Adrenal gland (tissue), 12 donors: ENCODE data around the gene ZFP36L1. TPM values are rescaled to one million over a fixed set of nuclear protein-coding genes. Genes with fewer than 3 reads are reported as not detected.

Experiments used
- DNase-seq, 7 donors: peaks; one replicate each; pipeline ENCODE4 v3.0.0-alpha.2; 2019 to 2020
- H3K27ac ChIP-seq, 5 donors: fragments of 200-600 bp; sonication (generic) in 4 of 5; 1 replicate in 3 of 5; 2 replicates in 2 of 5; pipeline versions ENCODE4 v1.5.1 to v1.8.0; 2016 to 2020; ENCODE audit warnings: mild to moderate bottlenecking in 1 of 5
- H3K27me3 ChIP-seq: fragments of 200-600 bp; 2 replicates; pipeline ENCODE4 v1.8.0; 2021
- H3K36me3 ChIP-seq, 2 donors: fragments of 200-600 bp; replicated peaks in 1 of 2; 1 replicate in 1 of 2; 2 replicates in 1 of 2; pipeline versions ENCODE4 v1.5.1 to v1.8.0; 2018 to 2022
- H3K4me1 ChIP-seq, 2 donors: fragments of 200-600 bp; replicated peaks in 1 of 2; 1 replicate in 1 of 2; 2 replicates in 1 of 2; pipeline versions ENCODE4 v1.5.1 to v1.8.0; 2018 to 2021
- H3K4me3 ChIP-seq, 4 donors: fragments of 200-600 bp; sonication (generic) in 3 of 4; one replicate each; pipeline ENCODE4 v1.5.1; 2016 to 2018
- H3K9me3 ChIP-seq, 3 donors: fragments of 200-600 bp; sonication (generic) in 1 of 3; replicated peaks in 1 of 3; 1 replicate in 2 of 3; 2 replicates in 1 of 3; pipeline versions ENCODE4 v1.5.1 to v1.8.0; 2016 to 2021
- POLR2A ChIP-seq, 2 donors: fragments of 450-650 bp; IDR thresholded peaks; one replicate each; pipeline ENCODE4 v1.6.1; 2017; ENCODE audit warnings: antibody characterized with exemption in 2 of 2, mild to moderate bottlenecking in 2 of 2, moderate library complexity in 1 of 2
- WGBS, 4 donors: extraction: QIAGEN DNeasy Blood & Tissue Kit in 2 of 4; methylation state at CpG; one replicate each; pipeline versions ENCODE4 v1.1.5 to v1.1.7; 2013 to 2017; 5-methylcytosine and 5-hydroxymethylcytosine counted together
- intact Hi-C, 2 donors: fragments of 100-400 bp; cut with DNase I; formaldehyde crosslinking; loops; one replicate each; pipeline versions ENCODE4 v1.14.1 to v1.15.0; 2022 to 2023
- polyA plus RNA-seq, 3 donors: library from polyadenylated mRNA; stranded (reverse); fragments of 200-250 nt in 2 of 3; fragments of 350-450 nt in 1 of 3; fragmentation: Illumina TruSeq in 1 of 3; extraction: RNeasy Lipid Tissue Mini Kit (QIAGEN cat#74804) in 1 of 3; gene quantifications; one replicate each; pipeline ENCODE4 v1.2.3, GENCODE V29; 2013 to 2014
- total RNA-seq, 9 donors: library from RNA; depleted of rRNA in 4 of 9; stranded (reverse); fragments of >200 nt in 4 of 9; fragments of 120-200 nt in 1 of 9; fragmentation: NEBNext Ultra II Directional in 1 of 9; extraction: Animal tissue kit (Norgen Biotek cat#: 25700) in 1 of 9; gene quantifications; one replicate each; pipeline versions ENCODE4 v1.1.0 to v1.2.4, GENCODE V29; 2013 to 2023
- TF ChIP-seq, protein P1 (sequence below), 6 experiments: fragments of 450-650 bp in 4 of 6; fragments of 200-600 bp in 2 of 6; sonication (generic) in 1 of 6; IDR thresholded peaks; 1 replicate in 5 of 6; 2 replicates in 1 of 6; pipeline versions ENCODE4 v1.5.1 to v1.8.0; 2016 to 2021; ENCODE audit warnings: antibody characterized with exemption in 6 of 6, mild to moderate bottlenecking in 2 of 6, moderate library complexity in 1 of 6
- donor health status: healthy with polysubstance abuse.
- donor health status: Bipolar disorder and iron deficiency.
- donor health status: DM: yes; HTN: yes; CAD: no.
- donor health status: DM: no; HTN: no; CAD: no.
- donor health status: DM: no; HTN: no; CAD: no.
- donor health status: DM: yes; HTN: yes; CAD: no.

Gene ZFP36L1
- total and polyA plus RNA-seq, 12 donors = 25.5 to 332 (median 133) TPM

DNA sequence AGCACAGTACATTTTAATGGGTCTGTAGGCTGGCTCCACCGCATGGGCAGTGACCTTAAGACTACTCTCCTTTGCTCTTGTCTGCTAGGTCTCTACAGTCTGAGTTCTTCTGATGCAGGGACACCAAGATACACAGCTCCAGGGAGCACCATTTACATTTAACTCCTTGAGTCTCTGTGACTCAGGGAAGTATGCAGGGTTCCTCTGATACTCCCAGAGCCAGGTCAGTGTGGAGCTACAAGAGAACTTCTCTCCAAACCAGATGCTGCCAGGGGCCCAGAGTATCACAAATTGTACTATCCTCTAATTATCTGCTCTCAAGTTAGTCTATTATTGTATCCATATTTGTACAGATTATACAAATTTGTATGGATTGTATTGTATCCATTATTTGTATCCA lies 15.2 kb downstream of the ZFP36L1 start:
- Histone ChIP-seq H3K27me3 (no peaks in the 10 kb centered on the region), H3K4me3 (no peak overlapping the region), H3K36me3 (no peaks in the 10 kb centered on the region), H3K9me3 (no peaks in the 10 kb centered on the region), H3K27ac (no peak overlapping the region), H3K4me1 (peaks cover 4 to 35% of the 10 kb centered on the region in 2 donors)
- 93 to 100% (median 98%) methylated on average over 1 of the region's 1 CpG for WGBS, 4 donors
- TF ChIP-seq, protein P1, sequence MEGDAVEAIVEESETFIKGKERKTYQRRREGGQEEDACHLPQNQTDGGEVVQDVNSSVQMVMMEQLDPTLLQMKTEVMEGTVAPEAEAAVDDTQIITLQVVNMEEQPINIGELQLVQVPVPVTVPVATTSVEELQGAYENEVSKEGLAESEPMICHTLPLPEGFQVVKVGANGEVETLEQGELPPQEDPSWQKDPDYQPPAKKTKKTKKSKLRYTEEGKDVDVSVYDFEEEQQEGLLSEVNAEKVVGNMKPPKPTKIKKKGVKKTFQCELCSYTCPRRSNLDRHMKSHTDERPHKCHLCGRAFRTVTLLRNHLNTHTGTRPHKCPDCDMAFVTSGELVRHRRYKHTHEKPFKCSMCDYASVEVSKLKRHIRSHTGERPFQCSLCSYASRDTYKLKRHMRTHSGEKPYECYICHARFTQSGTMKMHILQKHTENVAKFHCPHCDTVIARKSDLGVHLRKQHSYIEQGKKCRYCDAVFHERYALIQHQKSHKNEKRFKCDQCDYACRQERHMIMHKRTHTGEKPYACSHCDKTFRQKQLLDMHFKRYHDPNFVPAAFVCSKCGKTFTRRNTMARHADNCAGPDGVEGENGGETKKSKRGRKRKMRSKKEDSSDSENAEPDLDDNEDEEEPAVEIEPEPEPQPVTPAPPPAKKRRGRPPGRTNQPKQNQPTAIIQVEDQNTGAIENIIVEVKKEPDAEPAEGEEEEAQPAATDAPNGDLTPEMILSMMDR (IDR thresholded peaks at IDR 0.05) = no peak
- TF ChIP-seq POLR2A (IDR thresholded peaks at IDR 0.05) = no peak
- intact Hi-C loops = no loop called here
- DNase-seq = peak in 4 of 7 donors; percentile 6 to 28 (median 7)

GRCh38 chr14:68775614-68776126 lies 17.2 kb downstream of the ZFP36L1 start:
- no peaks in the 10 kb centered on the region for H3K9me3 ChIP-seq
- no peak for TF ChIP-seq POLR2A (IDR thresholded peaks at IDR 0.05)
- TF ChIP-seq, protein P1 (IDR thresholded peaks at IDR 0.05) = no peak
- WGBS, 4 donors = 79 to 86% (median 83%) methylated on average over 6 of the region's 6 CpGs
- H3K36me3 ChIP-seq = no peaks in the 10 kb centered on the region
- H3K27me3 ChIP-seq = no peaks in the 10 kb centered on the region
- peak in 2 of 7 donors; percentile 10 to 38 for DNase-seq
- intact Hi-C loops = no loop called here
- H3K27ac ChIP-seq = no peak overlapping the region
- peaks cover 0 to 35% of the 10 kb centered on the region in 2 donors for H3K4me1 ChIP-seq
- no peak overlapping the region for H3K4me3 ChIP-seq

DNA sequence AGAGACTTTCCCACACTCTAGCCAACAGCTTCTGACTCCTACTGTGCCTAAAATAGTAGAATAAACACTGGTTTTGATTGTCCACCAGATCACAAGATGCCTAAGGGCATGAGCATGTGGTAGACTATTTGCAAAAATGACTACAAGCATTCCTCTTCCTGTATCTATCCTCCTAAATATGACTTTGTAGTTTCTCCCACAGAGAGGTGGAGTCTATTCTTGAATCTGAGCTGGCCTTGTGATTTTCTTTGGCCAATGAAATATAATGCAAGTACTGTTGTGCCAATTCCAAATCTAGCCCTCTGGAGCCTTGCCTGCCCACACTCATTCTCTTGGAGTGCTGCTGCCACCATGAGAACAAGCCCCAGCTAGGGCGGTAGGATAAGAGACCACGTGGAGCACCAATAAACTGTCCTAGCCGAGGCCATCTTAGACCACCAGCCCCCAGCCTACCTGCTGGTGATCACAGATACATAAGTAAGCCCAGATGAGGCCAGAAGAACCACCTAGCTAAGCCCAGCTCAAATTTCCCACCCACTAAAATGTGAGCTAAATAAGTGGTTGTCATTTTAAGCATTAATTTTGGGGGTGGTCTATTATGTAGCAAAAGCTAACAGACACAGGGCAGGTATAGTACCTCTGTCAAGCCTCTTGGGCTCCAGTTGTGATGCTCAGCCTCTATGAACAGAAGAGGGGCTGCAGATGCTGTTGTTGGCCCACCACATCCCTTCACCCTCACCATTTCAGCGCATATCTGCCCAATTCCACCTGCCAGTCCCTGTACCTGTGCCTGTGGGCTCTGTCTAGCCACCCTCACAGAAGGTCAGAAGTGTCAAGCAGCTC lies 17.9 kb downstream of the ZFP36L1 start:
- intact Hi-C loops = no loop called here
- H3K27ac ChIP-seq = no peak overlapping the region

GRCh38 chr14:68772761-68773381 lies 20.0 kb downstream of the ZFP36L1 start:
- TF ChIP-seq POLR2A (IDR thresholded peaks at IDR 0.05) = no peak
- TF ChIP-seq, protein P1 (IDR thresholded peaks at IDR 0.05) = no peak
- intact Hi-C loops = no loop called here
- Histone ChIP-seq H3K4me3 (no peak overlapping the region), H3K36me3 (no peaks in the 10 kb centered on the region), H3K4me1 (peaks cover 0 to 17% of the 10 kb centered on the region in 2 donors), H3K9me3 (no peaks in the 10 kb centered on the region), H3K27ac (no peak overlapping the region), H3K27me3 (no peaks in the 10 kb centered on the region)
- 81 to 92% (median 90%) methylated on average over 6 of the region's 6 CpGs for WGBS, 4 donors
- no peak for DNase-seq

More for the DNA sequence above, 17.9 kb downstream of the ZFP36L1 start:
- TF ChIP-seq, protein P1 (IDR thresholded peaks at IDR 0.05) = no peak
- TF ChIP-seq POLR2A (IDR thresholded peaks at IDR 0.05) = no peak
- WGBS, 4 donors = 93 to 96% (median 94%) methylated on average over 4 of the region's 4 CpGs
- H3K4me1 ChIP-seq = peaks cover 0 to 28% of the 10 kb centered on the region in 2 donors
- peak in 1 of 7 donors; percentile 46 for DNase-seq
- no peaks in the 10 kb centered on the region for H3K36me3 ChIP-seq
- no peak overlapping the region for H3K4me3 ChIP-seq
- H3K27me3 ChIP-seq = no peaks in the 10 kb centered on the region
- no peaks in the 10 kb centered on the region for H3K9me3 ChIP-seq
